CD4-positive, alpha-beta T cell treated with Interleukin-6 at 100 ng/mL for 8 hours (primary cell): ENCODE results near the gene RBKS.
"Not testable (repeated sequence)": the region's sequence is repeated elsewhere in the genome, so short reads cannot be mapped to it uniquely, and the experiment has no call there.

ENCODE experiments used
- DNase-seq: peaks from one replicate; pipeline ENCODE4 v3.0.0-alpha.2; 2020; ENCODE audit warnings: mixed read lengths, low spot score

Gene RBKS

DNA sequence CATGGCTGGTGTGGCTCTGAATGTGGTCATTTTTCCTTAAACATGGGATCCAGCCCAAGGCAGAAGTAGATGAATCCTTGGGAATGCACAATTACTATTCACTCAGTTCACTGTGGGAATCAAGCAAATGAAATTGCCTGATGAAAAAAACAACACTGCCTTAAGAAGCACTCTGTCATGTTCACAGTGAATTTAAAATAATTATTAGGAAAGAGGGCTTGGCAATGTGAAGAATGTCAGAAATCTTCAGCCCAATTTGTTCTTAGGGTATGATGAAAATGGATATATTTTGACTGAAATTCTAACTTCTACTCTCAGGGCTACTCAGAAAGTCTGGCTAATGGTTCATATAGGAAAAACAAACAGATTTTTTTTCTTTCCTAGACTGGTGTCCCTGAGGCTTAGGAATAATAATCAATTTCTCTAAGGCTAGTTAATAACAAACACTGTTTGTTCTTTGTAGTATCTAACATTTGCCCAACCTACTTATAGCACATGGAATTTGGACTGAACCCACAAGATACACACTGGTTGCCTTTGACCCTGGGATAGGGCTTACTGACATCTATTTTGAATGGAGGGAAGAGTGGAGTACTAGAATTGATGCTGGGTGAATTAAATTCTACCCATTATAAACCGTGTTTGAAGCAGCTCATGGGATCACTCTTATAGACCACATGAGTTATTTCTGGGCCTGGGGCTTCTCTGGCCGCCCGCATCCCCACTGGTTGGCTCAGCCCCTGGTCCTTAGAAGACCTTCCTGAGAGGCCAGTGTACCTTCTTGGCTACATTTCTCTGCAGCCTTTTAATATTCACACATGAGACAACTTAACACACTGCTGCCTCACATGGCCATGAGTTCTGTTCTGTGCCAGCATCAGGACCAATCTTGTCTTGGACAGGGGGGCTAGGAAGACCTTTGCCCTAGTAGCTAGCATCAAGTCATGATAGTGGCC lies 127.0 kb downstream of the RBKS start:
- no peak for DNase-seq

DNA sequence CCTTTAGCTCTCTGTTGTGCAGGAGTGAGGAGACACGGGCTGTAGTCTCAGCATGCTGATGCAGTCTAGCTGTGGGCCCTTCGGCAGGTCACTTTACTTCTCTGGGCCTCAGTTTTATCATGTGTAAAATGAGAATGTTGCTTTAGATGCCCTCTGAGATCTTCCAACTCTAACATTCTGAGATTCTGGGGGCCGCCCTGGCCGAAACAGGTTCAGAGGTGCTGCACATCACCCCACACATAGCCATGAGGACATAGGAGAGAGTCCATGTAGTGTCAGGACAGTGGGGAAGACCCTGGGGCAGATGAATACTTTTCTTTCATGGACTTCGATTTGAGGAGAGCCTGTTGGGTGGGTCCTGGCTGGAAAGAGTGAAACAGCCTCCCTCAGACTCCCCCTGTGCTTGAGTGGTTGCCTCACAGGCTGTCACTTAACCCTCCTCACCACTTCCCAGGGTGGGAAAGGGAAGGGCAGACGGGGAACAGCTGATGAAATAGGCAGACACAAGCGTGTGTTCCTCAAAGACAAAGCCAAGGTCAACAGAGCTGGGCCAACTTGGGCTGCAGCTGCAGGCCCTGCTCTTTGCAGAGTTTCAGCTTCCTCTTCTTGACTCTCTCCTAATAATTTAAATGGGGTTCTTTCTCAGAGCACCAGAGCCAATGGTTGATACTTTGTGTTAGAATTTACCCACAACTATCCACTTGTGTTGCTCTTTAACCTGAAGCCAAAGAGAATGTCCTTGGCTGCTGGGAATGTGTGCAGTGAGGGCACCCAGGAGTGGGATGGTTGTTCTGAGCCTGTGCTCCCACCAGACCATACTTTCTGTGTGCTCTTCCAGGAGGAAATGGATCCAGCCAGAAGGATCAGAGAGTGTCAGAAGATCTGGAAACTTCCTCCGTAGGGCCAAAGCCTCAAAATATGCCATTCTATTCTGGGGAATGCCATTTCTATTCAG lies 133.4 kb downstream of the RBKS start:
- DNase-seq: no peak

DNA sequence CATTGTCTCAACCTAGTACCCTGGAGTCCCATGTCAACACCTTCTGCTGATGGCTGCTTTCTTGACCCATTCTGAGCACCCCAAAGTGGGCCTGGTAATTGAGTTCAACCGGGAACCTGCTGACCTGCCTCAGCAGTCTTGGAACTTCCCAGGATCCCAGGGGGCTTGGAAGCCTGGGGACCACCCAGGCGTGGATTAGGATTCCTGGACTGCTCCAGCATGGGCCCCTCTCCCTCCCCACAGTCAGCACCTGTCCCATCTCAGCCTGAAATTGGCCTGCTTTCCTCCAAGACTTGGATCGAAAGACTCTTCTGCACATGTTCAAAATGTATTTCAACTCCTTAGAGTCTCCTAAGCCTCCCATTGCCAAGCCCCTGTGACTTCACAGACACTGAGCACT lies 134.1 kb downstream of the RBKS start:
- DNase-seq: no peak

DNA sequence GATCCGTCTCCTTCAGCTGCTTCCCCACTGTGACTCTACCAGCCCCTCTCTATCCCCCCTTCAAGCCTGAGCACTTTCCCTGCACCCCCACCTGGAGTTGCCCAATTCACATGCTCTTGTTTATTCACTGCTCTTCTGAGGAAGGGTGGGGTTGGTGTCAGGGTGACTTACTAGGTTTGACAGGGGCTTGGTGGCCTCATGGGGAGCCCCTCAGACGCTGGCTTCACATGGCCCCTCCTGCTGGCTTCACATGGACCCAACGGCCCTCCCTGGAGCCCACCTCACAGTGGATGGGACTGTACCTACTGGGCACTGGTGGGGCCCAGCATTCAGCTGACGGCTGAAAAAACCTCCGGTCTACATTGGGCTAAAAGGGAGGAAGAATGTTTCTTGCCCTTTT lies 135.4 kb downstream of the RBKS start:
- no peak for DNase-seq

DNA sequence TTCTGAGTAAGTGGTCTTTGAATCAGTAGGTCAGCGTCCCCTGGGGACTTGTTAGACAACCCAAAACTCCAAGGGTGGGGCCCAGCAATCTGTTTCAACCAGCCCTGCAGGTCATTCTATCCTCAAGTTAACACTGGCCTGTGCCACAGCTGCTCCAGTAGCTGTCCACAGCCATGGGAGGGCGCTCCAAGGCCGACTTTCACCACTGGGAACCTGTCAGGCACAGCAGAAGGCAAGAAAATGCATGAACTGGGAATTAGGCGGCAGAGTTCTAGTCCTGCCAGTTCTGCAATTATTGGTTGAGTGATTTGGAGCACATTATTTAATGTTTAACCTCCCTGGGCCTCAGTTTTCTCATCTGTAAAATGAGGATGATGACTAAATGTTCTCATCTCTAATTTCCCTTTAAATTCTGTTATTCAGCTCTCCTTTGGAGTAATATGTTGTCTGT lies 136.0 kb downstream of the RBKS start:
- DNase-seq: peak; percentile 51

DNA sequence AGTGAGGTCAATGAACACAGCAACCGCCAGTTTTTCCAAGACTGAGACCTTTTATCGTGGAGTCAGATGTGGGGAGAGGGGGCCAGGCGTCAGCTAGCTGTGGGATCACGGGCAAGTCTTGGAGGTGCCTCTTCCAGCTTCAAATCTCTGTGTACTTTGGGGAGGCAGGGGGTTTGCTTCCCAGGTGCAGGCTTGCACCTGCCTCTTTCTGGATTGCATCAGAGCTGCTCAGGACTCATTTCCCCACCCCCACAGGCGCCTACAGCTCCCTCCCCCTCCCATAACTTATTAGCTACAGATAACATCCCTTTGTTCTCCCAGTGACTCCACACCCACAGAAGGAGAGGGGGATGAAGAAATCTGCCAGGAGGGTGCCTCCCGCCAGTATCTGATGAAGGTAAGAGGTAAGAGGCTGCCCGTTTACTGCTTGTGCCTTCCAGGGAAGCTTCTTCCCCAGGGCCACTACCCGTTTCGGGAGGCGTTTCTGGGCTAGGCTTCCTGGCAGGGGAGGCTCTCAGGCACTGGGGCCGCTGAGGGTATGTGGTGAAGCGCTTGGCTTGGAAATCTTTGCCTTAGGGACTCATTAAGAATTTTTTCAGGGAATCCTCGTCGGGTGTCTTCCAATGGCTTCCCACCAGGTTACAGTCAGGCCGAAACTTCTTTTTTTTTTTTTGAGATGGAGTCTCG lies 137.5 kb downstream of the RBKS start:
- no peak for DNase-seq

DNA sequence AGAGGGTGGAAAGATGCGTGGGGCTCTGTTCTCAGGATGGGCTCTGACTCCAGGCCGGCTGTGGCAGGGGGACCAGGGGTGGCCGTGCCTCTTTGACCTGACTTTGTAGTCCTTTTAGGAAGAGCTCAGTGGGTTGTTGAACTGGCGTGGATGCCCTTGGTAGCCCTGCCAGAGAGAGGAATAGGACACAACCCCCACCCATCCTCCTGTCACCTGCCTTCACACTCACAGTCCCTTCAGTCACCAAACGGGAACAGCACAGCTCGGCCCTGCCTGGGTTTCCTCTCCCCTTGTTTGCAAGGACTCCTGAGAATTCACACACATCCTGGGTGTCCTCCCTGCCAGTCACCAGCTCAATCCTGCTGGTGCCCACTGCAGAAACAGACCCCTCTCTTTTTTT lies 138.8 kb downstream of the RBKS start:
- DNase-seq: no peak

DNA sequence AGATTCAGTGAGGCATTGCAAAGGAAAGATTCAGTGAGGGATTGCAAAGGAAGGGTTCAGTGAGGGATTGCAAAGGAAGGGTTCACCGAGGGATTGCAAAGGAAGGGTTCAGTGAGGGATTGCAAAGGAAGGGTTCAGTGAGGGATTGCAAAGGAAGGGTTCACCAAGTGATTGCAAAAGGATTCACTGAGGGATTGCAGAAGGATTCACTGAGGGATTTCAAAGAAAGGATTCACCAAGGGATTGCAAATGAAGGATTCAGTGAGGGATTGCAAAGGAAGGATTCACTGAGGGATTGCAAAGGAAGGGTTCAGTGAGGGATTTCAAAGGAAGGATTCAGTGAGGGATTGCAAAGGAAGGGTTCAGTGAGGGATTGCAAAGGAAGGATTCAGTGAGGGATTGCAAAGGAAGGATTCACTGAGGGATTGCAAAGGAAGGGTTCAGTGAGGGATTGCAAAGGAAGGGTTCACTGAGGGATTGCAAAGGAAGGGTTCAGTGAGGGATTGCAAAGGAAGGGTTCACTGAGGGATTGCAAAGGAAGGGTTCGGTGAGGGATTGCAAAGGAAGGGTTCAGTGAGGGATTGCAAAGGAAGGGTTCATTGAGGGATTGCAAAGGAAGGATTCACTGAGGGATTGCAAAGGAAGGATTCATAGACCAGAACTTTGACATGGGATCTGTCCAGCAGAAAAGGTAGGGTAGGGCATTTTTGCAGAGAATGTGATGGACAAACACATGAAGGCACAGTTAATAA lies 141.2 kb downstream of the RBKS start:
- DNase-seq: not testable (repeated sequence)

DNA sequence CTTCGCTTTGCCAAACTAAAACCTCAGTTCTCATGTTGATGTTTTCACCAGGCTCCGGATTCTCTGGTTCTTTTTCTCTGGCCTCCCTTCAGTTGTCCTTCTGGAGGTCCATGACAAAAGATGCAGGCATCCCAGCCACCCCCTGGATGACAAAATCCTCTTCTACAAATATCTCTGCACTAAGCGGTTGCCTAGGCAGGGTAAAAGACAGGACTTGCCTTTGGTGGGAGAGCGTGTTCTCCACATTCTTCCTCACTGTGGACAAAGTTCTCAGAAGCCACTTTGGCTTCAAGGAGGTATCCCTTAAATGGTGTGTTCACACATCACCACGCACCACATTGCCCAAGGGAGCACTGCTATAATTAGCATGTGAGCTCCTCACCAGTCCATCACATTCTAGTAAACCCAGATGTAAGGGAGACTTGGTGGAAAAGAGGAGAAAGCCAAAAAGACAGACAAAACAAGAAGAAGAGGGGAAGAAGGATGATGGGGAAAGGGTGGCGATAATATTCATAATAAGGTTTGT lies 142.3 kb downstream of the RBKS start:
- DNase-seq: no peak

DNA sequence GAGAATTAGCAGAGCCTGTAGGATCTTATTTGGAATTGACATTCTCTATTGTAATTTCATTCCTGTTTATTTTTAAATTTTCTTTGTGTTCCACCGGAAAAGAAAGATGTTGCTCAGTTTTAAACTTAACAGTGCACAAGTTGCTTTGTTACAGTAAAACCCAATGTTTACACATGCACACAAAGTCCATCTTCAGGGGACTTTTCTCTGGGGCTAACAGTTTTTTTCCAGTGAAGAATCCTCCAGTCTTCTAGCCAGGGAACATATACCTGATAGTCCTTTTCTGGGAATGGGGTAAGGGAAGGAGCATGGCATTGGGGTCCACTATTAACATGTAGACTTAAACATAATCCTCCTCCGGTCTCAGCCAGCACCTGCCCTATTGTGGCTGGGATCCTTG lies 143.9 kb downstream of the RBKS start:
- DNase-seq: no peak

DNA sequence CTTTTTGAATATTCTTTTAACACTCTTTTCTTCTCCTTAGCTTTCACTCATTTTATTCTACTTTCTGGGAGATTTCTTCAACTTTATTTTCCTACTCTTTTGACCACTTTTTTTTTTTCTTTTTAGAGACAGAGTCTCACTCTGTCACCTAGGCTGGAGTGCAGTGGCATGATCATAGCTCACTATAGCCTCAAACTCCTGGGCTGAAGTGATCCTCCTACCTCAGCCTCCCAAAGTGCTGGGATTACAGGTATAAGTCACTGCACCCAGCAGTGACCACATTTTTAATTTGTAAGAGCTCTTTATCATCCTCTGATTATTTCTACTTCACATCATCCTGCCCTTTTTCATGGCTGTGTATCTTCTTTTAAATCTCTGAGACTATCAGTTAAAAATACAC lies 144.7 kb downstream of the RBKS start:
- DNase-seq: not testable (repeated sequence)

DNA sequence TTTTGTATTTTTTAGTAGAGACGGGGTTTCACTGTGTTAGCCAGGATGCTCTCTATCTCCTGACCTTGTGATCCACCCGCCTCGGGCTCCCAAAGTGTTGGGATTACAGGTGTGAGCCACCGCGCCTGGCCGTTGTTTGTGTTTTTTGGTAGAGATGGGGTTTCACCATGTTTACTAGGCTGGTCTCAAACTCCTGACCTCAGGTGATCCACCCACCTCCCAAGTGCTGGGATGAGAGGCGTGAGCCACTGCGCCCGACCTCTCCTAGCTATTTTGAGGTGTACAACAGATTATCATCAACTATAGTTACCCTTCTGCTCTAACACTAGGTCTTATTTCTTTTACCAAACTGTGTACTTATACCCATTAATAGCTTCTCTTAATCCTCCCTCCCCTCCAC lies 147.6 kb downstream of the RBKS start:
- no peak for DNase-seq

DNA sequence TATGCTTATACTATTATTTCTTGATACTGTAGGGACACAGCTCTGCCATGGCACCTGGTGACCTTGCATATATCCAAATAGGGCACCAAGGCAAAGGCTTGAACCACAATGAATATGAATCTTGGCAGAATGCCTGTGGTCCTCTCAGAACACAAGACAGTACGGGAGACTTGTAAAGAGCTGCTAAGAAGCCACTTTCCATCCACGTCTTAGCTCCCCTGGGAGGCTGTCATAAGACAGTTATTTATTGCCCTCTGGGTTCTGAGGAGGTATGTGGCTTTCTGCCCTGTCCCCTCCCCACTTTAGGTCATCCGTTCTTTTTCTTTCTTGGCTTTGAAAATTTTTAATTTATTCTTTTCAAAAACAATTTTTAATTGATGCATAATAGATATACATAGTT lies 148.5 kb downstream of the RBKS start:
- DNase-seq: no peak

DNA sequence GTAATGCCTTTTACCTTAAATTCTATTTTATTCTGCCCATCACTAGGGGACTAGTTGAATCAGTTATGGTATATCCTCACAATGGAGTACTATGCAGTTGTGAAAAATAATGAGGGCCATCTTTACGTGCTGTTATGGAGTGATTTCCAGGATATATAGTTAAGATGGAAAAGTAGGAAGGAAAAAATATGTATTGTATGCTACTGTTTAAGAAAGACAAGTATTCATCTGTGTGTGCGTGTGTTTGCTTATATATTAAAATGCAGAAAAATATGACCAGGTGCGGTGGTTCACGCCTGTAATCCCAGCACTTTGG lies 151.2 kb downstream of the RBKS start:
- DNase-seq: no peak

DNA sequence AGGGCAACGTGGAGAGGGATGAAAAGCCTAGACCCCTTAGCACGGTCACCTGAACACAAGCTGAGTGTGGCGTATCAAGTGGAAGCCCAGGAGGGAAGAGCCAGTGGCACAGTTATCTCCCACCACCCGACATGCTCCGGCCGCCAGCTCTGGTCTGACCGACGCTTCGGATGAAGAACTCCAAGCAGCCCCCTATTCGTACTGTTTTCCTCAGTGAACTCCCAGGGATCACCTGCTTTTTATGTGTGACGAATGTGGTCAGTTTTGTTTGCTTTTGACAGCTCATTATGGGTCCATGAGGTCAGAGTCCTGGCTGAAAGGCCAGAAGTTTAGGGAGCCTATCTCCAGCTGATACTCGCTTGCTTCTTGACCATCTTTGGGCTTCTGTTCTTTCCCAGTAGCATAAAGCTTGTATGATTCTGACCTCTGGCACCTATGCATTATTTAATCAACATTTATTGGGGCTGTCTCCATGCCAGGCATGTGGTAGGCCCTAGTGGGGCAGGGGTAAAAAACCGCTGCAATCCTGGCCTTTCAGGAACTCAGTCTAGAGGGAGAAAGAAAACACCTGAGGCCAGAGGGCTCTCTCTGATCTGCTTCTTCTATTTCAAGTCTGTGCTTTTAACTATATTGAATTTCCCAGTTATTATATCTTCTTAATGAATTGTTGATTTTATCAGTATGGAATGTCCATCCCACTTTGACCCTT lies 151.7 kb downstream of the RBKS start:
- DNase-seq: no peak

DNA sequence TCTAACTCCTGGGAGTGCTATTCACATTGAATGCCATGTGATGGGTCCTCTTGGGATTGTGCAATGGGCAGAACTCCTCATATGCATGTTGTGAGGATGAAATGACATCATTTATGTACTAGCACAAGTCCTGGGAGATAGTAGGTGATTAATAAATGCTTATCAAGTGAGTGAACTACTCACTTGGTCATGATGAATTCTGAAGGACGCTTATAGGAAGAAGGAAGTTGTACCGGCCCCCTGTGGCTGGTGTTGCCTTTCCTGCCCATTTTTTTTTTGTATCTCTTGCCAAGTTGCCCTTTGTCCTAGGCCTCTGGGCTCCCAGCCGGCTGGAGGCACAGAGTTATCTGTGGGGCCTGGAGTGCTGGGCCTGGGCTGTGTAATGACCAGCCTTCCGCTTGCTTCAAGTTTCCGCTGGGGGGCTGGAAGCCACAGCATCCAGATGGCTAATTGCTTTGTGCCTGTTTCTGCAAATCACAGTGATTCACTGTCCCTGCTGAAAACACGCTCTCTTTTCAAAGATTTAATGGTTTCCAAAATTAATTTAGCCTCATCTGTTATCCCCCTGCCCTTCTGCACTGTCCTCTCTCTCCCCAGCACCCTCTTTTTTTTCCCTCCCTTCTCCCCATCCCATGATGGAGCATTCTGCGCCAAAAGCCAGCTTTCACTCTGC lies 152.4 kb downstream of the RBKS start:
- DNase-seq: no peak

DNA sequence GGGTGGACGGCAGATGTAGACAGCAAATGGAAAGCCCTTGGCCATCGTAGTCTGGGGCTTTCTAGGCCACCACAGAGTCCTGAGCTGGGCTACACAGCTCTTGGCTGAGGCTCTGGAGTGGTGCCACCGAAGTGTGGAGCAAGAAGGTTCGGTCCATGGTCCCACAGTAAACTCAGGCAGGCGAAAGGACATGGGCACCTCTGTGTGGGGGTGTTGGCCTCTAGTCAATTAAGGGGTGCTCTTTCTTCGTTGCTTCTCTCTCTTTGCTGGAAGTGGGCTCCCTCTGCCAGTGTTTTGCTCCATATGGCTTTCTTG lies 153.3 kb downstream of the RBKS start:
- no peak for DNase-seq

DNA sequence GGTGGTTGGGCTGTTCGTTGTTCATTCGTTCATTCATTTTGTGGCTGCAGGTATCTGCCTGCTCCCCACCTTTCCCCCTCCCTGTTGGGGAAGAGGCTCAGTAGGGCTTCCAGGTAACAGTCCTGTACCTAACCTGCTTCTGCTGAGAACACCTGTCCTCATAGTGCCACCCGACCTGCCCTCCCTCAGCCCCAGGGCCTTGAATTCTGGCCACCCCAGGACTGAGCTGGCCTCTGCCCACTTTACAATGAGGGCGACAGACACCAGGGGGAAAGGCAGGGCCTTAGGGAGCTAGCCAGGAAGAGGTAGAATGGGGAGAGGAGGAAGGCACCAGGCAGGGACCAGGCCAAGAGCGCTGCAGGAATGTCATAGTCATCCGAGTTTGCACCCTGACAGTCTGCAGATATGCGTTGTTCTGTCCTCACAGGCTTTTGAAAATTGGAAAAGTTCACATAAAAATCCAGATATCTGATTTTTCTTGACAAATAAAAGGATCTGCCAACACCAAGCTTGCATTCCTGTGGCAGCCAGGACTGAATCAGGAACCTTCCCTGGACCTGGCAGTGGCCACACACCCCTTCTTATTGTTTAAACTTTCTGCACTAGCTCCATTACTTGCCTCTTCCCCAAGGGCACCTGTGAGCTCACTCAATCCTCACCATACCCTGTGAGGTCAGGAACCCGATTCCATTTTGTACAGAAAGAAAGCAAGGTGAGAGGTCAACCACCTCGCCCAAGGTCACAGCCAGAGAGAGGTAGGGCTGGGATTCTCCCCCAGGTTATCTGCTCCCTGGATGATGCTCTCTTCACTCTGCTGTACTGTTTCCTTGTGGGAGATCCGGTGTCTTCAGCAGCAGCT lies 153.9 kb downstream of the RBKS start:
- no peak for DNase-seq

DNA sequence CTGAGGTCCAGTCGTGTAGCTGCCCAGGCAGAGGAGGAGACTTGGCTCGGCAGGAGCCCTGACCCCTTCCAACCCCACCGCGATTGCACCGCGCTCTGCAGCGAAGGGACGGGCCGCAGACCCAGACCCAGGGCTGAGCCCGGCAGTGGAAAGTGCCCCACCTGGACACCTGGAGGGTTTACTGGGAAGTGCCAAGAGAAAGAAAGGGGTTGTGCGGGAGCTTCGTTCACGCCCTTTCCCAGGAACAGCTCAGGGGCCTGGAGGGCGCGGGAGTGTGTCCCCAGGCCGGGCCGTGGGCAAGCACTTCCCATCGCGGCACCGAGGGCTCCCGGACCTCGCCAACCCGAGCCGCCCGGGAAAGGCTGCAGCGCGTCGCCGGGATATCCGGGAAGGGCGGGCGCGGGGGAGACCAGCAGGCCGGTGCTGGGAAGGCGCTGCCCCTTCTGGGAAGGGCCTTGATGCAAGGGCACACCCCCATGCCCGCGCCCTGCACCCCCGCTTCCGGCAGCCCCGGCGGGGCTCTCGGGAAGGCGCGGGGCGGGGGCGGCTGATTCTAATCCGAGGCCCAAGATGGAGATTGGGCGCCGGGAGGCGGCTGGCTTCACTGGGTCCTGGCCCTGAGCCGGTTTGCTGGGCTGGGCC lies 154.8 kb downstream of the RBKS start:
- DNase-seq: peak; percentile 47
